ENCODE results near the gene CYBB.
A peak's percentile ranks its signal among the peaks of the same experiment; 100 is the strongest.
"Not testable (repeated sequence)": the region's sequence is repeated elsewhere in the genome, so short reads cannot be mapped to it uniquely, and the experiment has no call there.

CYBB gene

DNA sequence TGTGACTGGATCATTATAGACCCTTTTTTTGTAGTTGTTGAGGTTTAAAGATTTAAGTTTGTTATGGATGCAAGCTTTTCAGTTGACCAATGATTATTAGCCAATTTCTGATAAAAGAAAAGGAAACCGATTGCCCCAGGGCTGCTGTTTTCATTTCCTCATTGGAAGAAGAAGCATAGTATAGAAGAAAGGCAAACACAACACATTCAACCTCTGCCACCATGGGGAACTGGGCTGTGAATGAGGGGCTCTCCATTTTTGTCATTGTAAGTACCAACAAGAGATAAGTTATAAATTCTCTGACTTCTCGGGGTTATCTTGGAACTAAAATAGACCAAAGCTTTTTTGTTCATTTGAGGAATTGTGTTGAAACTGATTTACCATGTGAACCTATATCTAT is at the start of gene CYBB:
Gene CYBB, plus strand, starts transcription at position 203 of the 400 bp plus-strand sequence. Its CDS starts 19 bp downstream, at position 222.
- no peak for DNase-seq (ENCODE audit: low read depth)

DNA sequence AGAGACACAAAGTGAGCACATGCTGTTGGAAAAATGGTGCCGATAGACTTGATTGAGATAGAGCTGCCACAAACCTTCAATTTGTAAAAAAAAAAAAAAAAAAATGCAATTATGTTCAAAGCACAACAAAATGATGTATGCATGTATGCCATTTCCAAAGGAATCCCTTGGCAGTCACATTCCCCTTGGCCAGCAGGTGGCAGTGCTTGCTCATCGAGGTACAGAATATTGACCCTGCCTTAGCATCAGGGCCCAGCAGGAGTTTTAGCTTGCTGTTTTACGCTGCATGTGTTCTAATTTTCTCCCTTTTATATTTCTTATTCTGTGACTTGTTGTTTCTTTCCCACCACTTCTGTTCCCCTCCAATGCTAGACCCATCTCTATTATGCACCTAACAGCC is 34.5 kb upstream of the CYBB start:
- DNase-seq (ENCODE audit: low read depth) = peak; percentile 63

DNA sequence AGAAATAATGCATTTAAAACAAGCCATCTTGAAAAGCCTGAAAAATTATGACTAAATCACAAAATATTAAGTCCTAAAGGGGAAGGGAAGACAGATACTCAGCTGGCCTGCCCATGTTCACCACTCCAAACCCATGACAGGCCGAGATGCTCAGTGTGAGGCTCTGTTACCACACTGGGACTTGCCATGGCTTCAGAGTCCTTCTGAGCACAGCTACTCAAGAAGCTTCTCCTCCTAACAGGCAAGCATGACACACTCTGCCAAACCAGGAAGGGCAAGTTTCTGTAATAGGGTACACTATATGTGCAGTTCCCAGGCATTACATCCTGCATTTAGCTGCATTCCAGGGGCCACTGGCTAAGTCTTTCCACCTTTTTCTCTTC is 34.0 kb upstream of the CYBB start:
- no peak for DNase-seq (ENCODE audit: low read depth)

DNA sequence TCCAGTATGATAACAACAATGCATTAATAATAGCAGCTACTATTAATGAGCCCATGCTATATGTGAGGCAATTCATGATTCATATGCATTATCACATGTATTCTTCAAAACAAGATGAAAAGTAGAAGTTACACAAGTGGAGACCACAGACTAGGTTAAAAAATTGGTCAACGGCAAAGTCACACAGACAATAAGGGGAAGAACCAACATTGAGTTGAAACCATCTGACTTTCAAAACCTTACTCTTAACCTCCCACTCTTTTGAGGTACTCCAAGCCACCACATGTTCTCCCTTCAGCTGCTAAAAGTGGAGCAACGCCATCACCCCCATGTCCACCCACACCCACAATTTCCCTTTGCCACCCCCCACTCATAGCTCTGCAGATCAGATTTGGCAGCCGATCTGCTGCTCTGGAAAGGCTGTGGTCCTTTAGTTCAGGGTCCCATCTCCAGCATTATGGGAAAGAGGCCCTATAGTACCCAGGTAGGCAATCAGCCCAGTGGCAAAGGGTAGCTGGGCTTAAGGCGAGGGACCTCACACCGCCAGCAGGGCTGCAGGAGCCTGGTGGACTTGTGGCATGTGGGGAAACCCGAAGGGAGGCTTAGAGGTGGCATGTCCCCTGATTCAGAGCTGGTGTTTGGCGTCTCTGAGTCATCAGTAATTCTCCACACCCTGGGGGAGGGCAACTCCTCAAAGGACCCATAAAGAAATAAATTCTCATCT is 33.5 kb upstream of the CYBB start:
- no peak for DNase-seq (ENCODE audit: low read depth)

DNA sequence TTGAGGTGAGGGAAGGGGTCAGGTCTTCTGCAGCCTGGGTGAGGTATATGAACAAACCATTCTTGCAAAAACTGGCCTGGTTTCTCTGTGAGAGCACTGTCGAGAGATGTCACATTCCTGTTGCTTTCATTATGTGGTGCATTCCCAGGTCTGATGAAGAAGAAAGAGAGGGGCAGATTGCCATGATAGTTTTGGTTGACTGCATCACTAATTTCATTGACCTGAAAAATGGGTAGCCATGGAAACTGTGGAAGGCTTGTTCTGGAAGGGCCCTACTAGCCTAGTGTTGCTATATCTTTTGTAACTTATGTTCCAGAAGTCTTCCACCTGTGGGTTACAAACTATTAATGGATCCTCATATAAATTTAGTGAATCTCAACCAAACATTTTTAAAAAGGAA is 32.9 kb upstream of the CYBB start:
- no peak for DNase-seq (ENCODE audit: low read depth)

DNA sequence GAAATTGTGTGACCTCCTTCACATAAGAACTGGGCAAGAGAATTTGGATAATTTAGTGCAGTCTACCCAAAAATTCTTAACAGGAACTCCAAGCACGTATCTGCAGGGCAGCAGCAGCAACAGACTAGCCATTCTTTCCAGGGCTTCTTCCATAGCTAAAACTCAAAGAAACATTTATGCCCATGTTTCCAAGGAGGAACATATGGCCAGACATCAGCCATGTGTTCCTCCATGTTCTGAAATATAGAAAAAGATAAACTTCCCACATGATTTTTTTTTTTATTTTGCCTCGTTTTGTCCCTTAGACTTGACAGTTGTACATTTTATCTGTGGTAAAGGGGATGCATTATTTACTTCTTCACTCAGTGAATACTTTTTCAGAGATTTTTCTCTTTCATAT is 27.6 kb upstream of the CYBB start:
- no peak for DNase-seq (ENCODE audit: low read depth)

DNA sequence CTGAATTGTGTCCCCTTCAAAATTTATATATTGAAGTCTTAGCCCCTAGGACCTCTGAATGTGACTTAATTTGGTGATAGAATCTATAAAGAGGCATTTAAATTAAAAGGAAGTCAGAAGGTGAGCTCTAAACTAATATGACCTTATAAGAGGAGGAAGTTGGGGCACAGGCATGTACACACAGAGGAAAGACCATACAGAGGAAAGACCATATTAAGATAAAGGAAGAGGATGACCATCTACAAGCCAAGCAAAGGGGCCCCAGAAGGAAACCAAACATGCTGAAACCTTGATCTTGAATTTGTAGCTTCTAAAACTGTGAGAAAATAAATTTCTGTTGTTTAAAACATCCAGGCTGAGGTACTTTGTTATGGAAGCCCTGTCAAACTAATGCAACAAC is 26.9 kb upstream of the CYBB start:
- no peak for DNase-seq (ENCODE audit: low read depth)

DNA sequence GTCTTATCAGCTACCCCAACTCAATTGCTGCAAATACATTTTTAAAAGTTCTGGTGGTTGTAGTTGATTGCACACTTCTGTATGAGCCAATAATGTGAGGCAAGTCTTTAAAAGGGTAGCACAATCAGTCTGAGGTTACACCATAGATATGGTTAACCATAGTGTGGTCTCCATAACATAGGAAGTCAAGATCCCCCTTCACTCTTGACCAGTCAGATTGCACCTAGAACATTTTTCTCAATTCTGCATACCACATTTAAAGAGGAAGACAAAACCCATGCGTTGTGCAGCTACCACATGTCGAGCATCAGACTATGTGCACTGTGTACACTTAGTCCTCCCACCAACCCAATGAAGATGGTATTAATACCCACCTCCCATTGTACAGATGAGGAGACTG is 26.5 kb upstream of the CYBB start:
- DNase-seq (ENCODE audit: low read depth) = no peak

DNA sequence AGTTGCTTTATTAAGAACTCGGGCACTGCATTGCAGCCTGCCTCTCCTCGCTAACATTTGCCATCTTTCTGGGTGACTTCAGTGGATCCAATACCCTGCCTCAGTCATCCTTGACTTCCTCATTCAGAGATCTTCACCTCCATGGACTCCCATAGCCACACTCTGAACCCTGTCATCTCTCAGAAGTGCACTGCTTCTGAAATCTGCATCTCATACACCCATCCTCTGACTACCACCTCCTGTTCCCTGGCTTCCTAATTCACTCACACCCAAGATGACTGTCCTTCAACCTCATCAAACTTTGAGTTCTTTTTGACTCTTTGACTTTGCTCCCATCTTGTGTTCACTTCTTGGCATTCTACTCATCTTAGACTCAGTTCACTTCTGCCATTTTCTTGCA is 25.3 kb upstream of the CYBB start:
- DNase-seq (ENCODE audit: low read depth) = no peak

DNA sequence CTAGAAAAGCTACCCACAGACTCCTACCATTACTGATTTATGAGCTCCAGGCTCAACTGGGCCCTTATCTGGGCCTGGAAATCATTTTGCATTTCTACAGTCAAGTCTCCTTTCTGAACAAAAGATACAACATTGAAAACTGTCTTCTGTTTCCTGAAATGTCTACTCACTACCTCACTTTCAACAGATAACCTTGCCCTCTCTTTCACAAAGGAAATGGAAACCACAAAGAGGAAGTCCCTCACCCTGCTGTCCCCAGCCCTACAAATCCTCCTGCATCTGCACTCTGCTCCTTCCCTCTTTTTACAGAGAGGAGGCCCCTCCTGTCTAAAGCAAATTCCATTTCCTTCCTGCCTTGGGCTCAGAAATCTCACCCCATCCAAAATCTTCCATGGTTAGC is 24.8 kb upstream of the CYBB start:
- DNase-seq (ENCODE audit: low read depth) = no peak

DNA sequence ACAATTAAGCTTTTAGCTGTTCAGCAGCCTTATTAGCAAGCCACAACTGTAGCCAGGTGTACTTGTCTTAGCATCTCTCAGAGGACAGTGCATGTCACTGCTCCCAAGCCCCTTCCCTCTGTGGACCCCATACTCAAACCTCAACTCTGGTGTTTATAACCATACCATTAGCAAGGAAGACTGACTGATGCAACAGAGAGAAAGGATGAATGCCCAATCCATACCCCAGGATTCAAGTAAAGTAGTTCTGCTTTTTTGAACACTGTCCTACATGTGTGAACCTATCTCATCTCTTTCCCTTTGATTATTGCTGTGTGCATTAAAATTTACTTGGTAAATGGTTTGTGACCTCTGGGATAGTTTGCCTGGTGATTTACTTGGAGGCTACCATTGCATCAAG is 22.8 kb upstream of the CYBB start:
- no peak for DNase-seq (ENCODE audit: low read depth)

DNA sequence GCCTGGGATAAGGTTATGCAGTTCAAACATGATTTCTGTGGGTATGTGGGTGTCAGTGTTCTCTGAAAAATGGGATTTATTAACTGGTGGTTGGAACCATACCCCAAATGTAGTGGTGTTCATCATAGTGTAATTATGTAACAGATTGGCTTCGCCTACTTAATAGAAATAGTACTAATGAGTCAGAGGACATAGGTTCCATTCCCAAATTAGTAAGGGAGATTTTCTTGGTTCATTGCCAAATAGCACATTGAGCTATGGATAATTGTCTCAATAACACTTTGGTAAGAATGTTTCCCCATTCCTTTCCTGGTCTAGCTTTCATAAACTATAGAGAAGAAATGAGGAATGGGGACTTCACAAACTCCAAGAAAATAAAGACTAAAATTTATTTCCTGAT is 20.5 kb upstream of the CYBB start:
- no peak for DNase-seq (ENCODE audit: low read depth)

DNA sequence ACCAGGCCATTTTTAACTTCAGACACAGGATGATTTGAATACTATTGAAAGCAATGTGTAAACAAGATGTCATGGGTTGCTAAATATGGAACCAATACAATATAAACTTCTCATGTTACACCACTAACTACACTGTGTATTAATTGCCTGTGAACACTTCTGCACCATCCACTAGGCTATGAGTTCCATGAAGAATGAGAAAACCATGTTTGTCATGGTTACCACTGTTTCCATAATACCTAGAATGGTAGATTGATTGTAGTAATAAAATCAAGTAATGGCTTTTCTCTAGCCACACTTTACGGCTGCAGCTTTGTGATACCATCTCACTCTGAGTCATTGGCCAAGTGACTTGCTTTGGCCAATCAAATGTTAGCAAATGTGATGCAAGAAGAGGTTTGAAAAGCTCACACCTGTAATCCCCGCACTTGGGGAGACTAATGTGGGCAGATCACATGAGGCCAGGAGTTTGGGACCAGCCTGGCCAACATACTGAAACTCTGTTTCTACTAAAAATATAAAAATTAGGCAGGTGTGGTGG is 19.9 kb upstream of the CYBB start:
- DNase-seq (ENCODE audit: low read depth) = no peak

DNA sequence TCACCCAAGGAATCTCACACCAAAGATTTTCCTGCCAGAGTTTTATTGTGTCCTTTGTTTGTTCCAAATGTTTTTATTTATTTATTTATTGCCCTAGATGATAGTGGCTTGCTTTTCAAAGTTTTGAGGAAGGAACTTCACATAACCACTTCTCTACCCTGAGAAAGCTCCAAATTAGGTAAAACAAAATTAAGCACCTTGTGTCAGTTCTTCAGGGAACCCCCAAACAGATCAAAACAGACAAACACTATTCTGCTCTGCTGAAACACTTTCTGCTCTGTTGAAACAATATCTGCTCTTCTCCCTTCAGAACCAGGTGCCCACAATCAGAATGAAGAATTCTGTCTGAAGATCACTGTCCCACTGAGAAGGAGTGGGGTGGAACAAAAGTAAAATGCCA is 16.5 kb upstream of the CYBB start:
- DNase-seq (ENCODE audit: low read depth) = no peak

DNA sequence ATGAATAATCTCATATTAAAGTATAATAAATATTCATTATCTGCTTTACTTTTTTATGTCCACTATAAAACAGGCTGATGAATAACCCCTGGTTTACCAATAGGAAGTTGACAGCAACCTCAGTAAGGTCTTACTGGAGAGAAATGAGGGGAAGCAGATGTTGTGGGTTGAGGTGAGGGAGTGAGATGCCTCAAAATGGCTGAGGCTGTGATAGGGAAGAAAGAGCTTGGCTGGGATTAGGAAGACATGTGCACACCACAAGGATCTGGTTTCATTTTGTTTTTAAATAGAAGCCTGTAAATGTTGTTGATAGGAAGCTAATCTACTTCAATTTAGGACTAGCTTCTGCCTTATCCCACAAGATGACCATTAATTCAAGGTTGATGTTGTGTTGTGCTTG is 14.4 kb upstream of the CYBB start:
- no peak for DNase-seq (ENCODE audit: low read depth)

DNA sequence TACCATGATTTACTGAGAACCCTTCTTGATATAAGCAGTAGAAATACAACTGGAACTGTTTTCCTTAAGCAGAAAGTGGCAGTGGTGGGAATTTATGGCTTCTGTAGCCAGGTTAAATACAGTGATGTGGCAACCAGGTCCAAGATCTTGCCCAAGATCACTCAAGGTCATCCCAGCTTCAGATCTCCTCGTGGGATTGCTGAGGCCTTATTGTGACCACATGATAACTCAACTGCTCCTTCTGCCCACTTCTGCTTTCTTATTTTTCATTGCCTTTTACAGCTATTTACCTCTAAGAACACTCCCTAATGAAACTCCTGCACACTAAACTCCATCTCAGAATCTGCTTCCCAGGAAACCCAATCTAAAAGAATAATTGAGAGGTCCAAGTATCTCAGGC is 12.4 kb upstream of the CYBB start:
- no peak for DNase-seq (ENCODE audit: low read depth)

DNA sequence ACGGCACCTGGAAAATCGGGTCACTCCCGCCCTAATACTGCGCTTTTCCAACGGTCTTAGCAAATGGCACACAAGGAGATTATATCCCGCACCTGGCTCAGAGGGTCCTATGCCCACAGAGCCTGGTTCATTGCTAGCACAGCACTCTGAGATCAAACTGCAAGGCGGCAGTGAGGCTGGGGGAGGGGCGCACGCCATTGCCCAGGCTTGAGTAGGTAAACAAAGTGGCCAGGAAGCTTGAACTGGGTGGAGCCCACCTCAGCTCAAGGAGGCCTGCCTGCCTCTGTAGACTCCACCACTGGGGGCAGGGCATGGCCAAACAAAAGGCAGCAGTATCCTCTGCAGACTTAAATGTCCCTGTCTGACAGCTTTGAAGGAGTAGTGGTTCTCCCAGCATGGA is 11.0 kb upstream of the CYBB start:
- DNase-seq (ENCODE audit: low read depth) = not testable (repeated sequence)

DNA sequence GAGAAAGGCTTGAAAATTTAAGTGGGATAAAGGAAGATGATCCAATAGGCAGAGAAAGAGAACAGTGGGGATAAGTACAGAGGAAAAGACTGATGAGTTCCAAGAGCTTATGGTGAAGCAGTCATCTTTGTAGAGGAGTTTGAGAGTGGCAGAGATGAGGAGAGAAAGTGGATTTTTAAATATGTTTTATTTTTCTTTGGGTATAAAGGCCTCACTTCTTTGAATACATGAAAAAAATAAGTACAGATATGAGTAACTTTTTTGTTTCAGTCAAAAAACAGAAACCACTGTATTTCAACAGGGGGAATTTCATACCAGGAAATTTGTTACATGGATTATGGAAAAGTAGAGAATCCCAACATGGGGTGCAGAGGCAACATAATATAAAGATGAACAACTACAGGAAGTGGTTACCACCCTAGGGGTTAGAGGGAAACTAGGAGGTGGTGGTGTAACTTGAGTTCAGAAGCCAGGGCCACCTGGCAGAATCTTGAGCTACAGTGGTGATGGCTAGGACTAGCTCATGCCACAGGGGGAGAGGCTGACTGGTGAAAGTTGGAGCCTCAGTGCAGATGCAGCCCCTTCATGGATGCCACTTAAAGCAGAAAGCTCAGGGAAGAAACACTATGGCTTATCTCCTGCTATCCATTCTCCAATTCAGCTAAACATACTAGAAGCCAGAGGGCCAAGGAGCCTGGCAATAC is 3.4 kb upstream of the CYBB start:
- no peak for DNase-seq (ENCODE audit: low read depth)

DNA sequence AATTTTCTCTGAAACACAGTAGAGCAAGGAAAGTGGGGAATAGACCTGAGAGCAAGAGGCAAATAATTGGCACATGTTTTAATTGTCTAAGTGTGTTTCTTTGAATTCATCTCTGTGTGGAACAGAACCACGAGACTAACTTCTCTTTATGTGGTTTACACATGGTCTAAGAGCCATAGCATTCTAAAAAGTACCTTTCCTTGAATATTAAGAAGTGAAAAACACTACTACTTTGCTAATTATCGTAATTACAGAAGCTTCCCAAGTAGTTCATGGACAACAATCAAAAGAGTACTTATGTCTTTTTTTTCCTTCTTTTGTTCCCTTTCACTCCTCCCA is 2.9 kb upstream of the CYBB start:
- no peak for DNase-seq (ENCODE audit: low read depth)

DNA sequence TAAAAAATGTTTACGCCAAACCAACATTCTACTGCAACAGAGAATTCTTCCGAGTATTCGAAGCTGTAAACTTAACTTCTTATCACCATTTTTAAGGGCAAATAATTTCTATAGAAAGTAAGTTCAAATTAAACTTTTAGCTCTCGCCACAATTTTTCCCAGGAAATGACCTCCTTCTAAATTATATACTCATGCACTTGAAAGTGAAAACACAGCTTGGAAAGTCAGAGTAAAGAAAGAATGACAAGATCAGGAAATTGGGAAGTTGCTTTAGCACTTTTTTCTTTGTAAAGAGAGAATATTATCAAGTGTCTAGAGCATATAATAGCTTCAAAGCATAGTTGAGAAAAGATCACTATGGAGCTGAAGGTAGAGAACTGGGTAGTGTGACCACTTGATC is 1.2 kb downstream of the CYBB start:
- no peak for DNase-seq (ENCODE audit: low read depth)

DNA sequence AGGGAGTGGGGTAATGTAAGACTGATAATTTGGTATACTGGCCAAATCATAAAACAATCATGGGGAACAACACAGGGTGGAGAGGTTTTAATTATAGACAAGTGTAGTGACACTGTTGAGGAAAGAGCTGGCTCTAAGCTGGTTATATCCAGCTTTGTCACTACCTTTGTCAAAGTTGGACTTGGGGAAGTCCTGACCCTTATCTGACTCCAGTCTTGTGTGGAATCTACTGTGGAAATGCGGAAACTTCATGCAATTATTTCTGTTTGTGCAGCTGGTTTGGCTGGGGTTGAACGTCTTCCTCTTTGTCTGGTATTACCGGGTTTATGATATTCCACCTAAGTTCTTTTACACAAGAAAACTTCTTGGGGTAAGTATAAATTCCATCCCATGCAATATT is 2.0 kb downstream of the CYBB start:
- DNase-seq (ENCODE audit: low read depth) = no peak

DNA sequence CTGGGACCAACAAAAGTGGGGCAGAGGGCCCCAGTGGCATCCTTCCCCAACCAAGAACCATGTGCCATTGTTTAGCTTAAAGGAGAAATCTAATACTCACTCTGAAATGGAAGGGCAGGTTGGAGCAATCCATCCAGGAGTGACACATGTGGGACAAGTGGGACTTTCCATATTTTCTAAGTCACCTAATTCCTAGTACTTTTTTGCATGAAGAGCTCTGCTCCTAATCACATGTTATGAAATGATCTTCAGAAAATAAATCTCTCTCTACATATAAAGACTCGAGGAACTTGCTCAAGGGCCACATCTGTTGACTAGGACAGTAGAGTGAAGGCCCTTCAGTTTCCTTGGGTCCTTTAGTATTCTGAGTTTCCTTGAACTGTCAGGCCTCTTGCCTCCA is 2.5 kb downstream of the CYBB start:
- no peak for DNase-seq (ENCODE audit: low read depth)

DNA sequence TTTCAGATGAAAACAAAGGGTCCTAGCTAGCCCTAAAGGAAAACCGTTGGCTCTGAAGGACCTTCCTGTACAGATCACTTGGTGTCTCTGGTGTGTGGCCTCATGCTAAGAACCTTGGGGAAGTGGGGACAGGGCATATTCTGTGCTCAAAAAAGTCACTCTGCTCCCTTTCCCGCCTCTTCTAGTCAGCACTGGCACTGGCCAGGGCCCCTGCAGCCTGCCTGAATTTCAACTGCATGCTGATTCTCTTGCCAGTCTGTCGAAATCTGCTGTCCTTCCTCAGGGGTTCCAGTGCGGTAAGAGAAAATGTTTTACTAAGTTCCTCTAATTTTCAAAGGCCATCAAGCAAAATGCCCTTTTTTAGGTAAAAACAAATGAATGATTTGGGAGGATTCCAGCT is 3.4 kb downstream of the CYBB start:
- DNase-seq (ENCODE audit: low read depth) = no peak

DNA sequence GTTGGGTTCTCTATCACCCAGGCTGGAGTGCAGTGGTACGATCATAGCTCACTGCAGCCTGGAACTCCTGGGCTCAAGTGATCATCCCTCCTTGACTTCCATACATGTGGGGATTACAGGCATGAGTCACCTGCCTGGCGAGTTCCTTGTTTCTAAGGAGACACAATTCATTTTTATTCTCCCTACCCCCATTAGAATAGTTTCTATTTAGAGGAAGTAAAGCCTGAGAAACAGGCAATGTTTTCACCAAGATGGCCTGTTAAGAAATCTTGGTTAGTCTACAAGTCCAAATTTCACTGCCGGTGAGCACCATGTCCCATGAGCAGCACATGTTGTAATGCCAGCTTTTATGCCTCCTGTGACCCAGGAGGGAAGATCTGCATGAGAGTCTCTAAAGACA is 5.7 kb downstream of the CYBB start:
- no peak for DNase-seq (ENCODE audit: low read depth)
